ENCODE results near the gene RFTN1. TPM values are rescaled to one million over a fixed set of nuclear protein-coding genes. Genes with fewer than 3 reads are reported as not detected.

Gene RFTN1
- total and polyA plus RNA-seq, 9 donors: 25.2 to 63.1 (median 46.4) TPM

DNA sequence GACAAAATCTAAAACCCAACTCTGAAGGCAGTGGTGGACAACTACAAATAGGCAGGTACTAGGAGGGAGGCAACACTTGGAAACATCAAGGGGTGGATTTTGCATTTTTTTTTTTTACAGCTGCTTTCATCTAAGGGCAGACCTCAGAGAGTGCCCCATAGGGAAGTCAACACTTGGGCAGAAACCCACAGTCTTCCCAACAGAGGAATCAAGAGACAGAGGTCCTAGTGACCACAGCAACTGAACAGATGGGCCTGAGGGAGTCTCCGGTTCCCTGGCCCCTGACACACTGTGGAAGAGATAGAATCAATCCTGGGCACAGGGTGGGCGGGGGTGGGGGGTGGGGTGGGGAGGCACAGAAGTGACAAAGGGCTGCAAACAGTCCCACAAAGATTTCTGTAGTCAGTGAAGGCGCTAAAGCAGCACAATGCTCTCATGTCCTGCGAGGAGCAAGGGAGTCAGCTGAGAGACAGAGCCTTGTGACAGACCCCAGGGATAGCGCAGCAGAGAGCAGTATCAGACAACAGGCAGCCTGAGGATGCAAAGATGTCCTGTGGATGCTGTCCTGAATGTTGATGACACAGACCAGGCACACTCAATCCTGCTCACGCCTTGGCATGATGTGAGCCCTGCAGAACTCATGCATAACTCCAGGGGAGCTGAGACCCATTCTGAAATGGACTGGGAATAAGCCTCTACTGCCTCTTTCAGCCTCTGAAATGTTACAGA lies 6.9 kb upstream of the RFTN1 start:
- H3K9me3 ChIP-seq: no peaks in the 10 kb centered on the region
- H3K4me3 ChIP-seq: no peak overlapping the region
- H3K27ac ChIP-seq: no peak overlapping the region
- no peaks in the 10 kb centered on the region for H3K36me3 ChIP-seq
- H3K4me1 ChIP-seq (ENCODE audit: insufficient read depth): peaks cover 7% of the 10 kb centered on the region
- WGBS, 3 donors: 79 to 89% (median 89%) methylated on average over 6 of the region's 6 CpGs
- TF ChIP-seq POLR2A (IDR thresholded peaks at IDR 0.05) (no peak), EP300 (IDR thresholded peaks at IDR 0.05) (no peak), CTCF (IDR thresholded peaks at IDR 0.05) (no peak)
- H3K27me3 ChIP-seq: no peaks in the 10 kb centered on the region
- DNase-seq: no peak
- intact Hi-C loops (cut with DNase I): no loop called here

- Histone ChIP-seq H3K4me1 (ENCODE audit: insufficient read depth) (peaks cover 9% of the 10 kb centered on the region), H3K9me3 (no peaks in the 10 kb centered on the region), H3K27me3 (no peaks in the 10 kb centered on the region), H3K36me3 (no peaks in the 10 kb centered on the region), H3K27ac (no peak overlapping the region), H3K4me3 (no peak overlapping the region)
- intact Hi-C loops (cut with DNase I): loop anchor here (5.0 to 10.0 kb wide), 8 partner anchors 62 to 250 kb away; partner anchors contain the start of gene OXNAD1 (in 1 of the 4)
- no peak for TF ChIP-seq POLR2A (IDR thresholded peaks at IDR 0.05)
- TF ChIP-seq CTCF (IDR thresholded peaks at IDR 0.05): peak; percentile 37 to 54 (median 53)
- WGBS, 3 donors: 36 to 41% (median 40%) methylated on average over 6 of the region's 6 CpGs
- DNase-seq: peak; percentile 51 to 76 (median 69)
Observed at GRCh38 chr3:16516695-16517481, 3.4 kb upstream of the RFTN1 start.

GRCh38 chr3:16515885-16516420 lies 2.5 kb upstream of the RFTN1 start:
- no peak overlapping the region for H3K4me3 ChIP-seq
- no peaks in the 10 kb centered on the region for H3K36me3 ChIP-seq
- H3K27ac ChIP-seq: no peak overlapping the region
- DNase-seq: no peak
- no peaks in the 10 kb centered on the region for H3K9me3 ChIP-seq
- no peak for TF ChIP-seq POLR2A (IDR thresholded peaks at IDR 0.05)
- TF ChIP-seq CTCF (IDR thresholded peaks at IDR 0.05): no peak
- TF ChIP-seq EP300 (IDR thresholded peaks at IDR 0.05): no peak
- H3K27me3 ChIP-seq: no peaks in the 10 kb centered on the region
- WGBS, 3 donors: 72 to 83% (median 79%) methylated on average over 11 of the region's 11 CpGs
- intact Hi-C loops (cut with DNase I): loop anchor here (5.0 to 10.0 kb wide), 8 partner anchors 61 to 249 kb away; partner anchors contain the start of gene OXNAD1 (in 1 of the 4)
- H3K4me1 ChIP-seq (ENCODE audit: insufficient read depth): peaks cover 11% of the 10 kb centered on the region

DNA sequence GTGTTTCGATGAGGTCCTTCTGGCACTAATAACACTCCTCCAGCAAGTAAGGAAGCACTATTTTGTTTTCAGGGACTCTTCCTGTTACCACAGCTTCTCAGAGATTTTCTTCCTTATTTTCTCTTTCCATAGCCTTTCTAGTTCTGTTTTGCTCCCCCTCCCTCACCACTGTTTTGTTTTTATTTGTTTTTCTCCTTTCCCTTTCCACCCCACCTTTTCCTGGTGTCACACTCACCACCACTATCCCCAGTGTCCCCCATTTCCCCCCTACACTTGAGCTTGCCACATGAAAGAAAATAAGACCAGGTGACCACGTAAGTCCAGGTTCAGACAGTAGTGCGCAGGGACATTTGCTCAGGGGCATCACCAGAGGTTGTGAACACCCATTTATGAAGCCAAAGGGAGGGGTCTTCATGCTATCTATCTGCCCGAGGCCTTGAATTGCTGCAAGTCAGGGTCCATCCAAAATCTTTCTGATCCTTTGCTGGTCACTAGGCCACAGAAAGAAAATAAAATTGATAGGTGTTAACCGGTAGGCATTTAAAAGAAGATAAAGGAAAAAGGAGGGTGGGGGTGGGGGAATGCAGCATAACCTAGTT lies 1.4 kb upstream of the RFTN1 start:
- intact Hi-C loops (cut with DNase I): loop anchor here (5.0 to 10.0 kb wide), 8 partner anchors 60 to 248 kb away; partner anchors contain the start of gene OXNAD1 (in 1 of the 4)
- WGBS, 3 donors: 73 to 88% (median 82%) methylated on average over 5 of the region's 5 CpGs
- Histone ChIP-seq H3K36me3 (no peaks in the 10 kb centered on the region), H3K27me3 (no peaks in the 10 kb centered on the region), H3K4me1 (ENCODE audit: insufficient read depth) (peaks cover 8% of the 10 kb centered on the region), H3K27ac (peak overlapping the region in 1 of 2 donors; percentile 63), H3K4me3 (no peak overlapping the region), H3K9me3 (no peaks in the 10 kb centered on the region)
- no peak for DNase-seq
- TF ChIP-seq EP300 (IDR thresholded peaks at IDR 0.05) (no peak), CTCF (IDR thresholded peaks at IDR 0.05) (no peak), POLR2A (IDR thresholded peaks at IDR 0.05) (no peak)

Data from ovary (tissue), 9 donors.